Liver (tissue), 9 donors: ENCODE data around the gene PHLPP1. TPM values are rescaled to one million over a fixed set of nuclear protein-coding genes. Genes with fewer than 3 reads are reported as not detected.

Experiments
- DNase-seq: peaks from one replicate; pipeline ENCODE4 v3.0.0-alpha.2; 2017; ENCODE audit warnings: low spot score
- H3K27ac ChIP-seq, 2 donors: one replicate each; pipeline ENCODE4 v1.7.0; 2013; ENCODE audit warnings: inconsistent platforms in 2 of 2, low read length in 2 of 2, control low read depth in 1 of 2, low read depth in 1 of 2, mild to moderate bottlenecking in 1 of 2
- H3K27me3 ChIP-seq, 4 donors: one replicate each; pipeline versions ENCODE4 v1.6.1 to v1.7.0; 2013; ENCODE audit warnings: low read length in 3 of 4, inconsistent platforms in 1 of 4, mild to moderate bottlenecking in 1 of 4, moderate library complexity in 1 of 4; ENCODE audit not compliant: control insufficient read depth in 4 of 4, insufficient read depth in 4 of 4
- H3K36me3 ChIP-seq, 4 donors: one replicate each; pipeline versions ENCODE4 v1.6.1 to v1.7.0; 2013; ENCODE audit warnings: low read length in 3 of 4, mild to moderate bottlenecking in 3 of 4, low read depth in 1 of 4, moderate library complexity in 1 of 4; ENCODE audit not compliant: control insufficient read depth in 4 of 4, insufficient read depth in 3 of 4
- H3K4me1 ChIP-seq, 4 donors: one replicate each; pipeline versions ENCODE4 v1.6.1 to v1.7.0; 2013; ENCODE audit warnings: low read length in 3 of 4, mild to moderate bottlenecking in 3 of 4, moderate library complexity in 1 of 4; ENCODE audit not compliant: control insufficient read depth in 4 of 4, insufficient read depth in 4 of 4
- H3K4me3 ChIP-seq, 3 donors: one replicate each; pipeline versions ENCODE4 v1.6.1 to v1.7.0; 2013; ENCODE audit warnings: low read length in 3 of 3, control low read depth in 1 of 3, low read depth in 1 of 3, mild to moderate bottlenecking in 1 of 3
- H3K9ac ChIP-seq, 2 donors: one replicate each; pipeline ENCODE4 v1.7.0; 2013; ENCODE audit warnings: low read length in 2 of 2, mild to moderate bottlenecking in 2 of 2, moderate library complexity in 2 of 2, control low read depth in 1 of 2, low read depth in 1 of 2
- H3K9me3 ChIP-seq, 4 donors: one replicate each; pipeline versions ENCODE4 v1.6.1 to v1.7.0; 2013; ENCODE audit warnings: low read length in 3 of 4; ENCODE audit not compliant: control insufficient read depth in 4 of 4
- EGR1 ChIP-seq, 2 donors: IDR thresholded peaks; 2 replicates each; pipeline ENCODE4 v1.6.1; 2016 to 2018; ENCODE audit warnings: antibody characterized with exemption in 2 of 2, low read depth in 2 of 2
- FOXA1 ChIP-seq: IDR thresholded peaks from 2 replicates; pipeline ENCODE4 v1.6.1; 2016; ENCODE audit warnings: antibody characterized with exemption
- FOXA2 ChIP-seq: IDR thresholded peaks from 2 replicates; pipeline ENCODE4 v1.6.1; 2016; ENCODE audit warnings: antibody characterized with exemption
- GABPA ChIP-seq, 2 donors: IDR thresholded peaks in 1 of 2; conservative IDR thresholded peaks in 1 of 2; 2 replicates each; pipeline ENCODE4 v1.6.1; 2016; ENCODE audit warnings: antibody characterized with exemption in 2 of 2, mild to moderate bottlenecking in 1 of 2, moderate library complexity in 1 of 2
- HNF4A ChIP-seq, 2 donors: conservative IDR thresholded peaks; 2 replicates each; pipeline ENCODE4 v1.6.1; 2016; ENCODE audit warnings: antibody characterized with exemption in 2 of 2, mild to moderate bottlenecking in 2 of 2
- HNF4G ChIP-seq: IDR thresholded peaks from 2 replicates; pipeline ENCODE4 v1.6.1; 2016; ENCODE audit warnings: antibody characterized with exemption
- JUND ChIP-seq, 2 donors: IDR thresholded peaks; 2 replicates each; pipeline ENCODE4 v1.6.1; 2016; ENCODE audit warnings: antibody characterized with exemption in 2 of 2
- NR2F2 ChIP-seq: IDR thresholded peaks from 2 replicates; pipeline ENCODE4 v1.6.1; 2016; ENCODE audit warnings: antibody characterized with exemption
- RAD21 ChIP-seq, 2 donors: IDR thresholded peaks; 2 replicates each; pipeline ENCODE4 v1.6.1; 2016; ENCODE audit warnings: antibody characterized with exemption in 2 of 2, mild to moderate bottlenecking in 2 of 2
- RXRA ChIP-seq, 2 donors: IDR thresholded peaks; 2 replicates each; pipeline ENCODE4 v1.6.1; 2017 to 2018; ENCODE audit warnings: antibody characterized with exemption in 2 of 2, mild to moderate bottlenecking in 1 of 2
- SP1 ChIP-seq: IDR thresholded peaks from 2 replicates; pipeline ENCODE4 v1.6.1; 2018; ENCODE audit warnings: antibody characterized with exemption, mild to moderate bottlenecking
- TAF1 ChIP-seq: conservative IDR thresholded peaks from 2 replicates; pipeline ENCODE4 v1.6.1; 2016; ENCODE audit warnings: antibody characterized with exemption, mild to moderate bottlenecking
- YY1 ChIP-seq: IDR thresholded peaks from 2 replicates; pipeline ENCODE4 v1.6.1; 2016; ENCODE audit warnings: antibody characterized with exemption, mild to moderate bottlenecking
- WGBS: extraction: QIAGEN DNeasy Blood & Tissue Kit; methylation state at CpG from one replicate; pipeline ENCODE4 v1.1.7; 2013; 5-methylcytosine and 5-hydroxymethylcytosine counted together
- polyA plus RNA-seq, 2 donors: library from polyadenylated mRNA; stranded (reverse) in 1 of 2; unstranded in 1 of 2; fragments of 200-250 nt in 1 of 2; fragments of >200 nt in 1 of 2; fragmentation: Nextera tagmentation in 1 of 2; extraction: Ambion mirVana in 1 of 2; gene quantifications; one replicate each; pipeline versions ENCODE4 v1.2.1 to v1.2.3, GENCODE V29; 2013 to 2015
- total RNA-seq, 2 donors: library from RNA; depleted of rRNA; stranded (reverse); fragments of >200 nt; gene quantifications; one replicate each; pipeline ENCODE4 v1.2.3, GENCODE V29; 2014
- TF ChIP-seq, protein P1 (sequence below): IDR thresholded peaks from 2 replicates; pipeline ENCODE4 v1.6.1; 2016; ENCODE audit warnings: antibody characterized with exemption
- TF ChIP-seq, protein P2 (sequence below): IDR thresholded peaks from 2 replicates; pipeline ENCODE4 v1.6.1; 2016; ENCODE audit warnings: antibody characterized with exemption
- TF ChIP-seq, protein P3 (sequence below): IDR thresholded peaks from 2 replicates; pipeline ENCODE4 v1.6.1; 2016; ENCODE audit warnings: antibody characterized with exemption, mild to moderate bottlenecking
- TF ChIP-seq, protein P4 (sequence below): IDR thresholded peaks from 2 replicates; pipeline ENCODE4 v1.6.1; 2016; ENCODE audit warnings: antibody characterized with exemption
- TF ChIP-seq, protein P5 (sequence below): fragments of 150-350 bp; IDR thresholded peaks from 2 replicates; pipeline ENCODE4 v1.5.1; 2017; ENCODE audit warnings: improper control_type of control experiment, low read depth, low read length; ENCODE audit not compliant: missing input control
- donor health status: healthy.
- donor health status: healthy.
- donor health status: healthy.
- donor health status: healthy.
- donor health status: healthy.

Gene PHLPP1
- total and polyA plus RNA-seq, 4 donors = 4.2 to 14.5 (median 8.6) TPM

DNA sequence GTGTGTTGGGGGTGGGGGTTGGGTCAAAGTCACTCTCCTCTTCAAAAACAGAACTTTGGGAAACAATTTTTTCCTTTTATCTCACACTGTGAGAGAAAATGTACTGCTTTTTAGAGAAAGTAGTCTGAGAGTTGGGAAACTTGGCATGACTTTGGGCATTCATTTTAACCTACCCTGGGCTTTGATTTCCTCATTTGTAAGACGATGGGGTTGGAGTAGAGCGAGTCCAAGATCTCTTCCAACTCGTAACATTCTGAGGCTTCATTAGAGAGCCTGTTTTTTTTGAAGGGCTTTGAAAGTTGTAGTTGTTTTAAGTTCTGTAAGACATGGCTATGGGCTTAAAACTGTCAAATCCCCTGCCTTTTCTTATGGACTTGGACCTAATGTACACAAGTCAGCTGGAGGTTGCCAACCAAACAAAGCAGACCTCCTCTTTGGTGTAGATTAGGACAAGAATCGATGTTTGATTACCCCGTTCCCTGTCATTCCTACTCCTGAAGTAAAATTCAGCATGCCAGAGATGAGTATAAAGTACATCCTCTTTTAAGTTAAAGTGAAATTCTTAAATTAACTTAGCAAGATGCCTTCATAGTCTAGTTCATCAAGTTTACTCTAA is 8.4 kb downstream of the PHLPP1 start:
- 39% methylated on average over 5 of the region's 5 CpGs for WGBS
- H3K27ac ChIP-seq = peak overlapping the region; percentile 10 to 53
- TF ChIP-seq TAF1 (no peak), NR2F2 (no peak), YY1 (peak; percentile 29), HNF4A (conservative IDR thresholded peaks at IDR 0.05) (peak in 1 of 2 donors; percentile 5), RXRA (IDR thresholded peaks at IDR 0.05) (no peak)
- TF ChIP-seq, protein P1, sequence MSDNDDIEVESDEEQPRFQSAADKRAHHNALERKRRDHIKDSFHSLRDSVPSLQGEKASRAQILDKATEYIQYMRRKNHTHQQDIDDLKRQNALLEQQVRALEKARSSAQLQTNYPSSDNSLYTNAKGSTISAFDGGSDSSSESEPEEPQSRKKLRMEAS = no peak
- H3K9me3 ChIP-seq = no peaks in the 10 kb centered on the region
- no peaks in the 10 kb centered on the region for H3K36me3 ChIP-seq
- no peak for DNase-seq
- peaks cover 2 to 23% (median 12%) of the 10 kb centered on the region in 4 donors for H3K4me1 ChIP-seq
- H3K9ac ChIP-seq = peak overlapping the region in 1 of 2 donors; percentile 61
- H3K4me3 ChIP-seq = no peak overlapping the region
- no peaks in the 10 kb centered on the region for H3K27me3 ChIP-seq

DNA sequence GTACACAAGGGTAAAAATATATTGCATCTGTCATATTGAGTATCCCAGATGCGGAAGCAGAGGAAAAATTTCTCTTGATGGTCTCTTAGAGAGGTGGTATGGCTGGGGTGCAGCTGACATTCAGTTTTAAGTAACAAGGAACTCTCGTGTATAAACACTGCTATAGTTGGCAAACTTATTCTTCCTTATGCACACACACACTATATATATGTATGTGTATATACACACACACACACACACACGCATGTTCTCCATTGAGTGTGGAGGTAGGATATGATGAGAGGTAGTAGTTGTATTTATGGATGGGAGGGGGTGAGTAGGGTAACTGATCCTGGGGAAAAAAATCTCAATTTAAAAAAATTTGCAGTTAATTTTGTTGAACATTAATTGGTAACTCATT is 10.6 kb downstream of the PHLPP1 start:
- TF ChIP-seq TAF1 = no peak
- TF ChIP-seq JUND (IDR thresholded peaks at IDR 0.05) = no peak
- TF ChIP-seq, protein P2, sequence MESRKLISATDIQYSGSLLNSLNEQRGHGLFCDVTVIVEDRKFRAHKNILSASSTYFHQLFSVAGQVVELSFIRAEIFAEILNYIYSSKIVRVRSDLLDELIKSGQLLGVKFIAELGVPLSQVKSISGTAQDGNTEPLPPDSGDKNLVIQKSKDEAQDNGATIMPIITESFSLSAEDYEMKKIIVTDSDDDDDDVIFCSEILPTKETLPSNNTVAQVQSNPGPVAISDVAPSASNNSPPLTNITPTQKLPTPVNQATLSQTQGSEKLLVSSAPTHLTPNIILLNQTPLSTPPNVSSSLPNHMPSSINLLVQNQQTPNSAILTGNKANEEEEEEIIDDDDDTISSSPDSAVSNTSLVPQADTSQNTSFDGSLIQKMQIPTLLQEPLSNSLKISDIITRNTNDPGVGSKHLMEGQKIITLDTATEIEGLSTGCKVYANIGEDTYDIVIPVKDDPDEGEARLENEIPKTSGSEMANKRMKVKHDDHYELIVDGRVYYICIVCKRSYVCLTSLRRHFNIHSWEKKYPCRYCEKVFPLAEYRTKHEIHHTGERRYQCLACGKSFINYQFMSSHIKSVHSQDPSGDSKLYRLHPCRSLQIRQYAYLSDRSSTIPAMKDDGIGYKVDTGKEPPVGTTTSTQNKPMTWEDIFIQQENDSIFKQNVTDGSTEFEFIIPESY = no peak
- no peak for TF ChIP-seq NR2F2
- TF ChIP-seq GABPA (IDR thresholded peaks at IDR 0.05 in 1 of 2, conservative IDR thresholded peaks at IDR 0.05 in 1 of 2) = no peak
- no peak for TF ChIP-seq FOXA1
- TF ChIP-seq RXRA (IDR thresholded peaks at IDR 0.05) = no peak
- no peak for TF ChIP-seq SP1
- TF ChIP-seq HNF4A (conservative IDR thresholded peaks at IDR 0.05) = no peak
- TF ChIP-seq RAD21 (IDR thresholded peaks at IDR 0.05) = no peak
- no peak for TF ChIP-seq HNF4G
- no peak for TF ChIP-seq EGR1 (IDR thresholded peaks at IDR 0.05; ENCODE audit: low read depth in 2 of 2)
- TF ChIP-seq, protein P3, sequence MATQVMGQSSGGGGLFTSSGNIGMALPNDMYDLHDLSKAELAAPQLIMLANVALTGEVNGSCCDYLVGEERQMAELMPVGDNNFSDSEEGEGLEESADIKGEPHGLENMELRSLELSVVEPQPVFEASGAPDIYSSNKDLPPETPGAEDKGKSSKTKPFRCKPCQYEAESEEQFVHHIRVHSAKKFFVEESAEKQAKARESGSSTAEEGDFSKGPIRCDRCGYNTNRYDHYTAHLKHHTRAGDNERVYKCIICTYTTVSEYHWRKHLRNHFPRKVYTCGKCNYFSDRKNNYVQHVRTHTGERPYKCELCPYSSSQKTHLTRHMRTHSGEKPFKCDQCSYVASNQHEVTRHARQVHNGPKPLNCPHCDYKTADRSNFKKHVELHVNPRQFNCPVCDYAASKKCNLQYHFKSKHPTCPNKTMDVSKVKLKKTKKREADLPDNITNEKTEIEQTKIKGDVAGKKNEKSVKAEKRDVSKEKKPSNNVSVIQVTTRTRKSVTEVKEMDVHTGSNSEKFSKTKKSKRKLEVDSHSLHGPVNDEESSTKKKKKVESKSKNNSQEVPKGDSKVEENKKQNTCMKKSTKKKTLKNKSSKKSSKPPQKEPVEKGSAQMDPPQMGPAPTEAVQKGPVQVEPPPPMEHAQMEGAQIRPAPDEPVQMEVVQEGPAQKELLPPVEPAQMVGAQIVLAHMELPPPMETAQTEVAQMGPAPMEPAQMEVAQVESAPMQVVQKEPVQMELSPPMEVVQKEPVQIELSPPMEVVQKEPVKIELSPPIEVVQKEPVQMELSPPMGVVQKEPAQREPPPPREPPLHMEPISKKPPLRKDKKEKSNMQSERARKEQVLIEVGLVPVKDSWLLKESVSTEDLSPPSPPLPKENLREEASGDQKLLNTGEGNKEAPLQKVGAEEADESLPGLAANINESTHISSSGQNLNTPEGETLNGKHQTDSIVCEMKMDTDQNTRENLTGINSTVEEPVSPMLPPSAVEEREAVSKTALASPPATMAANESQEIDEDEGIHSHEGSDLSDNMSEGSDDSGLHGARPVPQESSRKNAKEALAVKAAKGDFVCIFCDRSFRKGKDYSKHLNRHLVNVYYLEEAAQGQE = no peak
- TF ChIP-seq FOXA2 = no peak
- TF ChIP-seq YY1 = no peak
- TF ChIP-seq, protein P1 = no peak
- TF ChIP-seq, protein P4, sequence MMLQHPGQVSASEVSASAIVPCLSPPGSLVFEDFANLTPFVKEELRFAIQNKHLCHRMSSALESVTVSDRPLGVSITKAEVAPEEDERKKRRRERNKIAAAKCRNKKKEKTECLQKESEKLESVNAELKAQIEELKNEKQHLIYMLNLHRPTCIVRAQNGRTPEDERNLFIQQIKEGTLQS = no peak
- TF ChIP-seq, protein P5, sequence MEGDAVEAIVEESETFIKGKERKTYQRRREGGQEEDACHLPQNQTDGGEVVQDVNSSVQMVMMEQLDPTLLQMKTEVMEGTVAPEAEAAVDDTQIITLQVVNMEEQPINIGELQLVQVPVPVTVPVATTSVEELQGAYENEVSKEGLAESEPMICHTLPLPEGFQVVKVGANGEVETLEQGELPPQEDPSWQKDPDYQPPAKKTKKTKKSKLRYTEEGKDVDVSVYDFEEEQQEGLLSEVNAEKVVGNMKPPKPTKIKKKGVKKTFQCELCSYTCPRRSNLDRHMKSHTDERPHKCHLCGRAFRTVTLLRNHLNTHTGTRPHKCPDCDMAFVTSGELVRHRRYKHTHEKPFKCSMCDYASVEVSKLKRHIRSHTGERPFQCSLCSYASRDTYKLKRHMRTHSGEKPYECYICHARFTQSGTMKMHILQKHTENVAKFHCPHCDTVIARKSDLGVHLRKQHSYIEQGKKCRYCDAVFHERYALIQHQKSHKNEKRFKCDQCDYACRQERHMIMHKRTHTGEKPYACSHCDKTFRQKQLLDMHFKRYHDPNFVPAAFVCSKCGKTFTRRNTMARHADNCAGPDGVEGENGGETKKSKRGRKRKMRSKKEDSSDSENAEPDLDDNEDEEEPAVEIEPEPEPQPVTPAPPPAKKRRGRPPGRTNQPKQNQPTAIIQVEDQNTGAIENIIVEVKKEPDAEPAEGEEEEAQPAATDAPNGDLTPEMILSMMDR = no peak

More for the DNA sequence above, 10.6 kb downstream of the PHLPP1 start:
- Histone ChIP-seq H3K36me3 (no peaks in the 10 kb centered on the region), H3K27me3 (no peaks in the 10 kb centered on the region), H3K27ac (no peak overlapping the region), H3K9me3 (no peaks in the 10 kb centered on the region), H3K9ac (no peak overlapping the region), H3K4me3 (no peak overlapping the region), H3K4me1 (peaks cover 4 to 14% (median 9%) of the 10 kb centered on the region in 4 donors)
- 89% methylated on average over 3 of the region's 3 CpGs for WGBS
- DNase-seq = no peak
